HL-60 (cell line): ENCODE data around the gene MLLT3.

Experiments used
- DNase-seq, 2 experiments: peaks; one replicate each; pipeline ENCODE4 v3.0.0-alpha.2; 2010 to 2020; ENCODE audit warnings: low read depth in 1 of 2, low spot score in 1 of 2
- H3K27ac ChIP-seq: fragments of 250-450 bp; sonication (Bioruptor Pico); replicated peaks from 2 replicates; pipeline ENCODE4 v1.5.1; 2020; ENCODE audit warnings: mild to moderate bottlenecking, moderate library complexity
- H3K27me3 ChIP-seq: fragments of 250-450 bp; sonication (Bioruptor Pico); 2 replicates; pipeline ENCODE4 v1.5.1; 2021; ENCODE audit warnings: mild to moderate bottlenecking, moderate library complexity; ENCODE audit not compliant: insufficient read depth, poor library complexity, severe bottlenecking
- H3K4me3 ChIP-seq: replicated peaks from 2 replicates; pipeline ENCODE4 v1.5.1; 2011; ENCODE audit warnings: mild to moderate bottlenecking, control low read depth, low read length; ENCODE audit not compliant: insufficient read depth
- GABPA ChIP-seq: IDR thresholded peaks from 2 replicates; pipeline ENCODE4 v1.6.1; 2012; ENCODE audit warnings: low read depth
- POLR2AphosphoS5 ChIP-seq: IDR thresholded peaks from 2 replicates; pipeline ENCODE4 v1.6.1; 2012; ENCODE audit warnings: low read depth
- SPI1 ChIP-seq: IDR thresholded peaks from 2 replicates; pipeline ENCODE4 v1.6.1; 2012; ENCODE audit warnings: low read depth, mild to moderate bottlenecking, borderline replicate concordance
- TF ChIP-seq, protein P1 (sequence below): IDR thresholded peaks from one replicate; pipeline ENCODE4 v1.5.1; 2011; ENCODE audit warnings: low read length, control low read depth, inconsistent platforms; ENCODE audit not compliant: insufficient read depth
- TF ChIP-seq, protein P2 (sequence below): IDR thresholded peaks from 2 replicates; pipeline ENCODE4 v1.6.1; 2012; ENCODE audit warnings: low read depth; ENCODE audit not compliant: insufficient replicate concordance

The MLLT3 gene

DNA sequence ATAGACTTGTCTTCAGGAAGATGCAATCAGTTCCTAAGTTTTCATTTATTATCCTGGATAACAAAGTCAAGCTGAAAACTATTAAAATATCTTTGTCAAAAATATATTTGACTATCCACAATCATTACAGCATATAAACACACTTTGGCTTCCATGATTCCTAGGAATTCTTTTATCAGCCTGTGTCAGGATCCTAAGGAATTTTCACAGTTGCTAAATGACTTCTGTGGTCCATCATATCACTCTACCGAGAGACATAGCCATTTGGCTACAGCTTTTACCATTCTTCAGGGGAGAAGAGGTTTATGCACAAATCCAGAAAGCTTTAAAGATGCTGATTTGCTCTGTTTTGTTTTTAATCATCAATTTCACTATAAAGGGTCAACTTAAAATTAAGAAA, 128.3 kb downstream of the MLLT3 start:
- TF ChIP-seq, protein P1, sequence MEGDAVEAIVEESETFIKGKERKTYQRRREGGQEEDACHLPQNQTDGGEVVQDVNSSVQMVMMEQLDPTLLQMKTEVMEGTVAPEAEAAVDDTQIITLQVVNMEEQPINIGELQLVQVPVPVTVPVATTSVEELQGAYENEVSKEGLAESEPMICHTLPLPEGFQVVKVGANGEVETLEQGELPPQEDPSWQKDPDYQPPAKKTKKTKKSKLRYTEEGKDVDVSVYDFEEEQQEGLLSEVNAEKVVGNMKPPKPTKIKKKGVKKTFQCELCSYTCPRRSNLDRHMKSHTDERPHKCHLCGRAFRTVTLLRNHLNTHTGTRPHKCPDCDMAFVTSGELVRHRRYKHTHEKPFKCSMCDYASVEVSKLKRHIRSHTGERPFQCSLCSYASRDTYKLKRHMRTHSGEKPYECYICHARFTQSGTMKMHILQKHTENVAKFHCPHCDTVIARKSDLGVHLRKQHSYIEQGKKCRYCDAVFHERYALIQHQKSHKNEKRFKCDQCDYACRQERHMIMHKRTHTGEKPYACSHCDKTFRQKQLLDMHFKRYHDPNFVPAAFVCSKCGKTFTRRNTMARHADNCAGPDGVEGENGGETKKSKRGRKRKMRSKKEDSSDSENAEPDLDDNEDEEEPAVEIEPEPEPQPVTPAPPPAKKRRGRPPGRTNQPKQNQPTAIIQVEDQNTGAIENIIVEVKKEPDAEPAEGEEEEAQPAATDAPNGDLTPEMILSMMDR = no peak
- TF ChIP-seq POLR2AphosphoS5 (no peak), GABPA (no peak), SPI1 (no peak)
- TF ChIP-seq, protein P2, sequence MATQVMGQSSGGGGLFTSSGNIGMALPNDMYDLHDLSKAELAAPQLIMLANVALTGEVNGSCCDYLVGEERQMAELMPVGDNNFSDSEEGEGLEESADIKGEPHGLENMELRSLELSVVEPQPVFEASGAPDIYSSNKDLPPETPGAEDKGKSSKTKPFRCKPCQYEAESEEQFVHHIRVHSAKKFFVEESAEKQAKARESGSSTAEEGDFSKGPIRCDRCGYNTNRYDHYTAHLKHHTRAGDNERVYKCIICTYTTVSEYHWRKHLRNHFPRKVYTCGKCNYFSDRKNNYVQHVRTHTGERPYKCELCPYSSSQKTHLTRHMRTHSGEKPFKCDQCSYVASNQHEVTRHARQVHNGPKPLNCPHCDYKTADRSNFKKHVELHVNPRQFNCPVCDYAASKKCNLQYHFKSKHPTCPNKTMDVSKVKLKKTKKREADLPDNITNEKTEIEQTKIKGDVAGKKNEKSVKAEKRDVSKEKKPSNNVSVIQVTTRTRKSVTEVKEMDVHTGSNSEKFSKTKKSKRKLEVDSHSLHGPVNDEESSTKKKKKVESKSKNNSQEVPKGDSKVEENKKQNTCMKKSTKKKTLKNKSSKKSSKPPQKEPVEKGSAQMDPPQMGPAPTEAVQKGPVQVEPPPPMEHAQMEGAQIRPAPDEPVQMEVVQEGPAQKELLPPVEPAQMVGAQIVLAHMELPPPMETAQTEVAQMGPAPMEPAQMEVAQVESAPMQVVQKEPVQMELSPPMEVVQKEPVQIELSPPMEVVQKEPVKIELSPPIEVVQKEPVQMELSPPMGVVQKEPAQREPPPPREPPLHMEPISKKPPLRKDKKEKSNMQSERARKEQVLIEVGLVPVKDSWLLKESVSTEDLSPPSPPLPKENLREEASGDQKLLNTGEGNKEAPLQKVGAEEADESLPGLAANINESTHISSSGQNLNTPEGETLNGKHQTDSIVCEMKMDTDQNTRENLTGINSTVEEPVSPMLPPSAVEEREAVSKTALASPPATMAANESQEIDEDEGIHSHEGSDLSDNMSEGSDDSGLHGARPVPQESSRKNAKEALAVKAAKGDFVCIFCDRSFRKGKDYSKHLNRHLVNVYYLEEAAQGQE = no peak
- no peaks in the 10 kb centered on the region for H3K27me3 ChIP-seq

DNA sequence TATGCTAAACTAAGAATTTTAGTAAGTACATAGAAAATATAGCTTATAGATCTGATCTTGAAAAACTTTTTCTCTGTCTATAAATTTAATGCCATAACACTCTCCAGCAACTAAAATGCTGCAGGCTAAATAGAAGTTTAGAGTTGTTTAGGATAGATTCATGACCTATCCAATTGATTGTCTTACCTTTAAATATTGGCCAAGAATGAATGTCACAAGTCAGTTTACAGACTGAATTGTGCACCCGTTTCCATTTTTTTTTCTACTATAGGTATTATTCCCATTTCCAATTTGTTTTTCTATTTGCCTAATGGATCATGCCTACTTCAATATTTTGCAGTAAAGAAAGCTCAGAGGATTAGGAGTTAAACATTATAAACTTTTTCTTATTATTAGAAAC, 129.5 kb downstream of the MLLT3 start:
- TF ChIP-seq, protein P2 = no peak
- TF ChIP-seq GABPA (no peak), POLR2AphosphoS5 (no peak), SPI1 (no peak)
- TF ChIP-seq, protein P1 = no peak

More for the DNA sequence above, 128.3 kb downstream of the MLLT3 start:
- no peak overlapping the region for H3K4me3 ChIP-seq
- no peak overlapping the region for H3K27ac ChIP-seq
- no peak for DNase-seq

DNA sequence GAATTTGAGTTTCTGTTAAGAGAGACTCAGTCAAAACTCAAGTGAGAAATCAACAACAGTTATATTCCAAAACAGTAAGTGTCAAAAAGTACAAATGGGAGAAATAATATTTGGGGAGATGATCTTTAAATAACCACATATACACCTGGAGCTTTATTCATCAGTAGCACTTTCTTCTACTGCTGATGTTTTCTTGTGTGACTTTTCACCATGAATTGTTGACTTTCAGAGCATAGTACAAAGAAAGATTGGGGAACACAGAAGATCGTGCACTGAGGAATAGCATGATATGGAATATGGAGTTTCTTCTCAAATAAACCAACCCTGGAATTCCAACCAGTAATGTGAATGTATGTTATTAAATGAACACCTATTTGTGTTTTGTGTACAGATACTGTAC, 130.7 kb downstream of the MLLT3 start:
- TF ChIP-seq POLR2AphosphoS5 (no peak), SPI1 (no peak), GABPA (no peak)
- TF ChIP-seq, protein P1 = no peak
- TF ChIP-seq, protein P2 = no peak
- no peak for DNase-seq
- Histone ChIP-seq H3K27ac (no peak overlapping the region), H3K27me3 (no peaks in the 10 kb centered on the region), H3K4me3 (no peak overlapping the region)

More for the DNA sequence above, 129.5 kb downstream of the MLLT3 start:
- Histone ChIP-seq H3K27me3 (no peaks in the 10 kb centered on the region), H3K27ac (no peak overlapping the region), H3K4me3 (no peak overlapping the region)
- no peak for DNase-seq
